Measurements from ENCODE around the gene CLEC9A.
"Not testable (repeated sequence)": the region's sequence is repeated elsewhere in the genome, so short reads cannot be mapped to it uniquely, and the experiment has no call there.

CLEC9A gene

GRCh38 chr12:10018386-10018785 is 12.1 kb upstream of the CLEC9A start:
- H3K9me3 ChIP-seq (replicated peaks in 1 of 11) = no peaks in the 10 kb centered on the region
- H3K27ac ChIP-seq = no peak overlapping the region
- no peak overlapping the region for H3K9ac ChIP-seq
- peaks cover 0 to 24% (median 0%) of the 10 kb centered on the region in 10 experiments; a peak in 6 of 20 replicates for H3K4me1 ChIP-seq
- H3K27me3 ChIP-seq = no peaks in the 10 kb centered on the region
- no peak for TF ChIP-seq Cebpa-rat (IDR thresholded peaks at IDR 0.05)
- no peak overlapping the region for H3K4me3 ChIP-seq
- H4K20me1 ChIP-seq = no peaks in the 10 kb centered on the region
- H3K36me3 ChIP-seq = peaks cover 0 to 13% (median 0%) of the 10 kb centered on the region in 11 experiments; a peak in 1 of 22 replicates
- H3K4me2 ChIP-seq = peak overlapping the region in 2 of 11 experiments; percentile 18 to 19; a peak in 2 of 22 replicates

GRCh38 chr12:10021342-10021741 is 9.1 kb upstream of the CLEC9A start:
- H3K9me3 ChIP-seq (replicated peaks in 1 of 11) = no peaks in the 10 kb centered on the region
- H3K36me3 ChIP-seq = no peaks in the 10 kb centered on the region
- no peak overlapping the region for H3K4me2 ChIP-seq
- H3K4me1 ChIP-seq = peaks cover 0 to 24% (median 0%) of the 10 kb centered on the region in 10 experiments; a peak in 6 of 20 replicates
- H4K20me1 ChIP-seq = no peaks in the 10 kb centered on the region
- TF ChIP-seq Cebpa-rat (IDR thresholded peaks at IDR 0.05) = no peak
- no peak overlapping the region for H3K4me3 ChIP-seq
- no peak overlapping the region for H3K27ac ChIP-seq
- no peak overlapping the region for H3K9ac ChIP-seq
- no peaks in the 10 kb centered on the region for H3K27me3 ChIP-seq

- H3K4me3 ChIP-seq = no peak overlapping the region
- H4K20me1 ChIP-seq = no peaks in the 10 kb centered on the region
- no peaks in the 10 kb centered on the region for H3K27me3 ChIP-seq
- no peak overlapping the region for H3K9ac ChIP-seq
- H3K36me3 ChIP-seq = no peaks in the 10 kb centered on the region
- H3K27ac ChIP-seq = no peak overlapping the region
- no peak overlapping the region for H3K4me2 ChIP-seq
- peaks cover 0 to 6% (median 2%) of the 10 kb centered on the region in 11 experiments; a peak in 8 of 22 replicates for H3K9me3 ChIP-seq (replicated peaks in 1 of 11)
- H3K4me1 ChIP-seq = peaks cover 0 to 16% (median 0%) of the 10 kb centered on the region in 10 experiments; a peak in 5 of 20 replicates
- TF ChIP-seq Cebpa-rat (IDR thresholded peaks at IDR 0.05) = no peak
Observed at GRCh38 chr12:10025236-10025635, 5.2 kb upstream of the CLEC9A start.

- H4K20me1 ChIP-seq, H3K4me2 ChIP-seq, H3K36me3 ChIP-seq, H3K9ac ChIP-seq, H3K4me3 ChIP-seq, H3K27me3 ChIP-seq: not testable (repeated sequence)
- Histone ChIP-seq H3K27ac (peak overlapping the region in 1 of 11 experiments; percentile 70; a peak in 1 of 22 replicates), H3K4me1 (peaks cover 0 to 23% (median 0%) of the 10 kb centered on the region in 10 experiments; a peak in 6 of 20 replicates), H3K9me3 (replicated peaks in 1 of 11) (peaks cover 0 to 10% (median 5%) of the 10 kb centered on the region in 11 experiments; a peak in 8 of 22 replicates)
Observed at GRCh38 chr12:10026666-10027065, 3.8 kb upstream of the CLEC9A start.

- peak overlapping the region in 2 of 11 experiments; percentile 40 to 52; a peak in 3 of 22 replicates for H3K4me2 ChIP-seq
- peaks cover 0 to 10% (median 5%) of the 10 kb centered on the region in 11 experiments; a peak in 8 of 22 replicates for H3K9me3 ChIP-seq (replicated peaks in 1 of 11)
- no peaks in the 10 kb centered on the region for H3K27me3 ChIP-seq
- H3K4me3 ChIP-seq = no peak overlapping the region
- no peak for TF ChIP-seq Cebpa-rat (IDR thresholded peaks at IDR 0.05)
- no peaks in the 10 kb centered on the region for H4K20me1 ChIP-seq
- H3K36me3 ChIP-seq = no peaks in the 10 kb centered on the region
- H3K9ac ChIP-seq = no peak overlapping the region
- H3K27ac ChIP-seq = peak overlapping the region in 2 of 11 experiments; percentile 47 to 70; a peak in 4 of 22 replicates
- H3K4me1 ChIP-seq = peaks cover 0 to 27% (median 0%) of the 10 kb centered on the region in 10 experiments; a peak in 6 of 20 replicates
Observed at GRCh38 chr12:10027311-10027710, 3.2 kb upstream of the CLEC9A start.

- peak overlapping the region in 4 of 11 experiments; percentile 25 to 70 (median 44); a peak in 7 of 22 replicates for H3K27ac ChIP-seq
- peak overlapping the region in 2 of 11 experiments; percentile 40 to 52; a peak in 4 of 22 replicates for H3K4me2 ChIP-seq
- no peaks in the 10 kb centered on the region for H3K27me3 ChIP-seq
- H3K4me3 ChIP-seq = no peak overlapping the region
- H3K9ac ChIP-seq = no peak overlapping the region
- H4K20me1 ChIP-seq = no peaks in the 10 kb centered on the region
- peaks cover 0 to 27% (median 0%) of the 10 kb centered on the region in 10 experiments; a peak in 6 of 20 replicates for H3K4me1 ChIP-seq
- H3K36me3 ChIP-seq = no peaks in the 10 kb centered on the region
- 0 out of 22 replicates have a peak, but pooled peaks of 1 of the 11 experiments have one; percentile 39 for TF ChIP-seq Cebpa-rat (IDR thresholded peaks at IDR 0.05)
- peaks cover 0 to 10% (median 5%) of the 10 kb centered on the region in 11 experiments; a peak in 8 of 22 replicates for H3K9me3 ChIP-seq (replicated peaks in 1 of 11)
Observed at GRCh38 chr12:10027721-10028120, 2.8 kb upstream of the CLEC9A start.

GRCh38 chr12:10031321-10031720 is 839 bp downstream of the CLEC9A start:
- Histone ChIP-seq H3K4me3 (no peak overlapping the region), H3K27me3 (no peaks in the 10 kb centered on the region), H3K4me2 (peak overlapping the region in 3 of 11 experiments; percentile 11 to 41 (median 19); a peak in 3 of 22 replicates), H3K9me3 (replicated peaks in 1 of 11) (peaks cover 0 to 10% (median 5%) of the 10 kb centered on the region in 11 experiments; a peak in 8 of 22 replicates), H3K27ac (no peak overlapping the region), H3K4me1 (peaks cover 0 to 45% (median 0%) of the 10 kb centered on the region in 10 experiments; a peak in 6 of 20 replicates), H4K20me1 (no peaks in the 10 kb centered on the region), H3K36me3 (no peaks in the 10 kb centered on the region), H3K9ac (no peak overlapping the region)
- TF ChIP-seq Cebpa-rat (IDR thresholded peaks at IDR 0.05) = no peak

GRCh38 chr12:10031771-10032175 is 1.3 kb downstream of the CLEC9A start:
- Histone ChIP-seq H3K9me3 (replicated peaks in 1 of 11) (peaks cover 0 to 10% (median 5%) of the 10 kb centered on the region in 11 experiments; a peak in 8 of 22 replicates), H3K4me2 (peak overlapping the region in 2 of 11 experiments; percentile 11 to 19; a peak in 1 of 22 replicates), H3K36me3 (no peaks in the 10 kb centered on the region), H3K4me1 (peaks cover 0 to 45% (median 0%) of the 10 kb centered on the region in 10 experiments; a peak in 6 of 20 replicates), H4K20me1 (no peaks in the 10 kb centered on the region), H3K4me3 (no peak overlapping the region), H3K27ac (no peak overlapping the region), H3K9ac (no peak overlapping the region), H3K27me3 (no peaks in the 10 kb centered on the region)
- no peak for TF ChIP-seq Cebpa-rat (IDR thresholded peaks at IDR 0.05)

GRCh38 chr12:10033783-10034545 is 3.5 kb downstream of the CLEC9A start:
- Histone ChIP-seq H3K9ac (no peak overlapping the region; a peak in 1 of 22 replicates), H3K36me3 (no peaks in the 10 kb centered on the region), H3K4me1 (peaks cover 0 to 38% (median 0%) of the 10 kb centered on the region in 10 experiments; a peak in 6 of 20 replicates), H3K4me2 (peak overlapping the region in 3 of 11 experiments; percentile 32 to 44 (median 33); a peak in 4 of 22 replicates), H4K20me1 (no peaks in the 10 kb centered on the region), H3K9me3 (replicated peaks in 1 of 11) (peaks cover 0 to 10% (median 5%) of the 10 kb centered on the region in 11 experiments; a peak in 8 of 22 replicates), H3K4me3 (no peak overlapping the region), H3K27me3 (no peaks in the 10 kb centered on the region), H3K27ac (peak overlapping the region in 3 of 11 experiments; percentile 14 to 37 (median 18); a peak in 4 of 22 replicates)
- no peak for TF ChIP-seq Cebpa-rat (IDR thresholded peaks at IDR 0.05)

Measured in BLaER1 treated with 17β-estradiol and CSF1 and Interleukin-3, amounts not matched to agents 10 nM and 100 nM (cell line).